Mesenchymal stem cell (in vitro differentiated cells and primary cell): Measurements from ENCODE around the gene DGKD.

Experiments
- DNase-seq: peaks from one replicate; pipeline ENCODE4 v3.0.0-alpha.2; 2013
- H2AFZ ChIP-seq: one replicate; pipeline ENCODE4 v1.6.1; 2013; ENCODE audit warnings: low read depth, mild to moderate bottlenecking, control low read depth, inconsistent platforms, low read length, moderate library complexity
- H2AK5ac ChIP-seq: 2 replicates; pipeline ENCODE4 v1.6.1; 2013; ENCODE audit warnings: low read length, moderate library complexity, mild to moderate bottlenecking, inconsistent platforms; ENCODE audit not compliant: severe bottlenecking
- H2BK120ac ChIP-seq: one replicate; pipeline ENCODE4 v1.6.1; 2013; ENCODE audit warnings: low read depth, mild to moderate bottlenecking, inconsistent platforms, low read length, moderate library complexity
- H2BK12ac ChIP-seq, 2 experiments: one replicate each; pipeline ENCODE4 v1.6.1; 2013; ENCODE audit warnings: inconsistent platforms in 2 of 2, low read length in 2 of 2, mild to moderate bottlenecking in 2 of 2, moderate library complexity in 2 of 2, control low read depth in 1 of 2
- H2BK15ac ChIP-seq: one replicate; pipeline ENCODE4 v1.6.1; 2013; ENCODE audit warnings: mild to moderate bottlenecking, low read depth, inconsistent platforms; ENCODE audit not compliant: poor library complexity, severe bottlenecking
- H2BK5ac ChIP-seq: 2 replicates; pipeline ENCODE4 v1.6.1; 2013; ENCODE audit warnings: low read depth, mild to moderate bottlenecking, low read length, control low read depth, inconsistent platforms; ENCODE audit not compliant: poor library complexity, severe bottlenecking
- H3K14ac ChIP-seq, 2 experiments: one replicate each; pipeline ENCODE4 v1.6.1; 2013; ENCODE audit warnings: inconsistent platforms in 2 of 2, low read length in 2 of 2, control low read depth in 1 of 2, mild to moderate bottlenecking in 1 of 2, moderate library complexity in 1 of 2
- H3K18ac ChIP-seq, 2 experiments: one replicate each; pipeline ENCODE4 v1.6.1; 2013; ENCODE audit warnings: inconsistent platforms in 2 of 2, low read length in 2 of 2, control low read depth in 1 of 2, low read depth in 1 of 2, mild to moderate bottlenecking in 1 of 2
- H3K23ac ChIP-seq, 2 experiments: one replicate each; pipeline ENCODE4 v1.6.1; 2013; ENCODE audit warnings: inconsistent platforms in 2 of 2, low read length in 2 of 2, mild to moderate bottlenecking in 2 of 2, moderate library complexity in 2 of 2, control low read depth in 1 of 2
- H3K27ac ChIP-seq: 2 replicates; pipeline ENCODE4 v1.5.1; 2013; ENCODE audit warnings: mild to moderate bottlenecking, moderate library complexity, low read length, control low read depth, inconsistent platforms; ENCODE audit not compliant: poor library complexity, severe bottlenecking
- H3K27me3 ChIP-seq, 2 experiments: 2 replicates each; pipeline versions ENCODE4 v1.6.1 to v1.7.0; 2013; ENCODE audit warnings: low read length in 2 of 2, mild to moderate bottlenecking in 2 of 2, moderate library complexity in 2 of 2, control low read depth in 1 of 2, inconsistent platforms in 1 of 2; ENCODE audit not compliant: control insufficient read depth in 1 of 2, insufficient read depth in 1 of 2
- H3K36me3 ChIP-seq, 2 experiments: 2 replicates each; pipeline versions ENCODE4 v1.6.1 to v1.7.0; 2013; ENCODE audit warnings: low read length in 2 of 2, control low read depth in 1 of 2, inconsistent platforms in 1 of 2, low read depth in 1 of 2, mild to moderate bottlenecking in 1 of 2; ENCODE audit not compliant: insufficient read depth in 2 of 2, control insufficient read depth in 1 of 2
- H3K4ac ChIP-seq, 2 experiments: one replicate each; pipeline ENCODE4 v1.6.1; 2013; ENCODE audit warnings: inconsistent platforms in 2 of 2, low read length in 2 of 2, mild to moderate bottlenecking in 2 of 2, moderate library complexity in 2 of 2, control low read depth in 1 of 2, low read depth in 1 of 2
- H3K4me1 ChIP-seq: 2 replicates; pipeline ENCODE4 v1.6.1; 2013; ENCODE audit warnings: low read depth, low read length, control low read depth; ENCODE audit not compliant: control insufficient read depth, insufficient read depth
- H3K4me2 ChIP-seq: 2 replicates; pipeline ENCODE4 v1.6.1; 2013; ENCODE audit warnings: low read length, mild to moderate bottlenecking, inconsistent platforms; ENCODE audit not compliant: poor library complexity, severe bottlenecking
- H3K4me3 ChIP-seq, 2 experiments: 2 replicates each; pipeline versions ENCODE4 v1.5.1 to v1.7.0; 2013; ENCODE audit warnings: low read length in 2 of 2, mild to moderate bottlenecking in 2 of 2, control low read depth in 1 of 2, low read depth in 1 of 2; ENCODE audit not compliant: insufficient read depth in 1 of 2
- H3K79me1 ChIP-seq: replicated peaks from 2 replicates; pipeline ENCODE4 v1.6.1; 2013; ENCODE audit warnings: mild to moderate bottlenecking, control low read depth, low read length, inconsistent platforms; ENCODE audit not compliant: poor library complexity, severe bottlenecking
- H3K9ac ChIP-seq: 2 replicates; pipeline ENCODE4 v1.7.0; 2013; ENCODE audit warnings: mild to moderate bottlenecking, low read length, moderate library complexity
- H3K9me3 ChIP-seq: 2 replicates; pipeline ENCODE4 v1.7.0; 2013; ENCODE audit warnings: mild to moderate bottlenecking, low read length; ENCODE audit not compliant: control insufficient read depth
- H4K8ac ChIP-seq: one replicate; pipeline ENCODE4 v1.6.1; 2013; ENCODE audit warnings: inconsistent platforms, mild to moderate bottlenecking, low read length, moderate library complexity
- H4K91ac ChIP-seq: one replicate; pipeline ENCODE4 v1.6.1; 2013; ENCODE audit warnings: mild to moderate bottlenecking, low read length, inconsistent platforms
- WGBS: methylation state at CpG from one replicate; pipeline ENCODE4 v1.1.7; 2013; ENCODE audit warnings: mixed read lengths; 5-methylcytosine and 5-hydroxymethylcytosine counted together

DGKD gene

DNA sequence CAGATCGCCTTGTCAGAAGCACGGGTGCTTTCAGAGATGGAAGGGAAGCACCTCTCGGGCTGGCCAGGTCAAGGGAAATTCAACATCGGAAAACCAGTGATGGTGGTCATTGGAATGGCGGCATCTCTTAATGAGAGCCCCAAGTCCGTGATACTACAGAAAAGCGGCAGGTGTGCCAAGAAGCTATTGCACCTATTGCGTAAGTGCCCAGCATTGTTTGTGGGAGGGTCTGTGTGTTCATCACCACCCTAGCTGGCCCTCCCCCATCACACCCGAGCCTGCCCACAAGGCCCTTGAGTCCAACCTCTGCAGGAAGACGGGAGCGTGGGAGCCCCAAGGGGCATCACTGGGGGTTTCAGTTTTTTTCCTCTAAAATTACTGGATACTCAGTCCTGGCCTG lies 100.7 kb downstream of the DGKD start:
- Histone ChIP-seq H3K9ac (no peak overlapping the region), H2AFZ (no peak overlapping the region), H3K27ac (no peak overlapping the region), H3K18ac (no peak overlapping the region), H3K27me3 (no peaks in the 10 kb centered on the region), H2AK5ac (no peak overlapping the region), H3K4me2 (no peak overlapping the region), H3K4me1 (no peaks in the 10 kb centered on the region), H3K23ac (no peak overlapping the region), H3K14ac (no peak overlapping the region), H3K79me1 (no peaks in the 10 kb centered on the region), H2BK5ac (no peak overlapping the region), H3K9me3 (no peaks in the 10 kb centered on the region), H3K36me3 (peaks cover 46 to 76% of the 10 kb centered on the region in 2 experiments), H3K4me3 (no peak overlapping the region), H4K91ac (no peak overlapping the region), H2BK120ac (no peak overlapping the region), H4K8ac (no peak overlapping the region), H2BK12ac (no peak overlapping the region), H2BK15ac (no peak overlapping the region), H3K4ac (no peak overlapping the region)
- DNase-seq, result no peak
- WGBS, result 98% methylated on average over 11 of the region's 11 CpGs

DNA sequence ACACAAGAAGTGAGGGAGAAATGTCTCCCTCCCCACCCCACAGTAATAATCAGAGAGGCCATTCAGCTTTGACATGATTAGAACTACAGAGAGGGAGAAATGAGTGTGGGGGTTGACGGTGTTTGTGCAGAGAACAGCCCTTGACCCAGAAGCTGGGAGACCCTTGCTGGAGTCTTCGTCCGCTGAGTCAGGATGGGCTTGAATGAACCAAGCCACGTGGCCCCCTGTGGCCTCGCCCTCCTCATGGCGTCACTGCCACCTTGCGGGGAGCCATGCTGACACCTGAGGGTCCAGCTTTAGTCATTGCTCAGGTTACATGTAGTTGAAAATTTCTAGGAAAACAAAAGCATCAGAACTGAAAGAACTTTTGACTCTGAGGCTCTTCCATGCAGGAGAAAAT lies 101.2 kb downstream of the DGKD start:
- H3K9me3 ChIP-seq, result no peaks in the 10 kb centered on the region
- H2AK5ac ChIP-seq, result no peak overlapping the region
- no peak overlapping the region for H3K9ac ChIP-seq
- no peak overlapping the region for H2BK12ac ChIP-seq
- no peak overlapping the region for H2BK5ac ChIP-seq
- H3K36me3 ChIP-seq, result peaks cover 49 to 74% of the 10 kb centered on the region in 2 experiments
- H3K4ac ChIP-seq, result no peak overlapping the region
- no peaks in the 10 kb centered on the region for H3K27me3 ChIP-seq
- H4K8ac ChIP-seq, result no peak overlapping the region
- no peaks in the 10 kb centered on the region for H3K79me1 ChIP-seq
- H2BK120ac ChIP-seq, result no peak overlapping the region
- no peak overlapping the region for H3K14ac ChIP-seq
- no peak overlapping the region for H3K18ac ChIP-seq
- DNase-seq, result no peak
- no peaks in the 10 kb centered on the region for H3K4me1 ChIP-seq
- H3K27ac ChIP-seq, result no peak overlapping the region
- no peak overlapping the region for H3K4me2 ChIP-seq
- no peak overlapping the region for H2BK15ac ChIP-seq
- H3K4me3 ChIP-seq, result no peak overlapping the region
- H4K91ac ChIP-seq, result no peak overlapping the region
- H2AFZ ChIP-seq, result no peak overlapping the region
- no peak overlapping the region for H3K23ac ChIP-seq
- WGBS, result 99% methylated on average over 7 of the region's 7 CpGs

DNA sequence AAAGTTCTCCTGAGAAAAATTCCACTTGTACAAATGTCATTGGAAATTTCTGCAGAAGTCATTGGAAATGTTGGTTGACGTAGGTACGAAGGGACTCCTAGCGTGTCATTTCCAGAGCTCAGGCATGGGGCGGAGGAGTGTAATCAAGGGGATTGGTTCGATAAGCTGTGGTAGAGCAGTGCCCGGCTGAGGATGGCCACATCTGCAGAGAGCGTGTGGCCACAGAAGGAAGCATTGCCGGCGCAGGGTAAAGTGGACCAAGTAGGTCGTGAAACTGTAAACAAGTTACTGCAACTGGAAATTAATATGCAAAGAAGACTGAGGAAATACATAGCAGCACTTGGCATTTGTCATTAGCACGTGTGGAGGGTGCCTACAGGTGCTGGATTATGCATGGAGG lies 101.8 kb downstream of the DGKD start:
- no peaks in the 10 kb centered on the region for H3K4me1 ChIP-seq
- H3K27me3 ChIP-seq, result no peaks in the 10 kb centered on the region
- no peak overlapping the region for H3K4ac ChIP-seq
- no peak overlapping the region for H3K4me2 ChIP-seq
- no peak overlapping the region for H2BK120ac ChIP-seq
- H3K36me3 ChIP-seq, result peaks cover 49 to 71% of the 10 kb centered on the region in 2 experiments
- H3K23ac ChIP-seq, result no peak overlapping the region
- no peak overlapping the region for H3K18ac ChIP-seq
- no peaks in the 10 kb centered on the region for H3K9me3 ChIP-seq
- H2BK15ac ChIP-seq, result no peak overlapping the region
- H3K4me3 ChIP-seq, result no peak overlapping the region
- no peaks in the 10 kb centered on the region for H3K79me1 ChIP-seq
- H4K8ac ChIP-seq, result no peak overlapping the region
- DNase-seq, result no peak
- H2BK12ac ChIP-seq, result no peak overlapping the region
- no peak overlapping the region for H3K14ac ChIP-seq
- H4K91ac ChIP-seq, result no peak overlapping the region
- H3K9ac ChIP-seq, result no peak overlapping the region
- H3K27ac ChIP-seq, result no peak overlapping the region
- no peak overlapping the region for H2AFZ ChIP-seq
- WGBS, result 95% methylated on average over 11 of the region's 11 CpGs
- no peak overlapping the region for H2AK5ac ChIP-seq
- no peak overlapping the region for H2BK5ac ChIP-seq

DNA sequence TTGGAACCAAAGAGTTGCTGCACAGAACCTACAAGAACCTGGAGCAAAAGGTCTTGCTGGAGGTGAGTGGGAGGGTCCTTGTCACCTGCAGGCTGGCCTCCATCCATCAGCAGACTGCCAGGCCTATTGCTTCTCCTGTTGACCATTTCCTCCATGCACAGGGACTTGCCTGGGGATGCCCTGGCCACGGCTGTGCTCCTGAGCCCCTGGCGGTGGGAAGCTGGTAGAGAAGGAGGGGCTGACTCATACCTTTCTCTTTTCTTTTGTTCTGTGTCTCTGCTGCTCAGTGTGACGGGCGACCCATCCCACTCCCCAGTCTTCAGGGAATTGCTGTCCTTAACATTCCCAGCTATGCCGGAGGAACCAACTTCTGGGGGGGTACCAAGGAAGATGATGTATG lies 102.6 kb downstream of the DGKD start:
- no peak overlapping the region for H3K23ac ChIP-seq
- H3K9me3 ChIP-seq, result no peaks in the 10 kb centered on the region
- 89% methylated on average over 3 of the region's 5 CpGs for WGBS
- no peak overlapping the region for H3K18ac ChIP-seq
- H3K14ac ChIP-seq, result no peak overlapping the region
- no peaks in the 10 kb centered on the region for H3K79me1 ChIP-seq
- no peak overlapping the region for H4K8ac ChIP-seq
- H3K9ac ChIP-seq, result no peak overlapping the region
- no peak overlapping the region for H2BK120ac ChIP-seq
- H3K36me3 ChIP-seq, result peaks cover 47 to 79% of the 10 kb centered on the region in 2 experiments
- no peak overlapping the region for H2AFZ ChIP-seq
- H2BK5ac ChIP-seq, result no peak overlapping the region
- H2AK5ac ChIP-seq, result no peak overlapping the region
- no peak overlapping the region for H4K91ac ChIP-seq
- H3K4me1 ChIP-seq, result no peaks in the 10 kb centered on the region
- H3K4me3 ChIP-seq, result no peak overlapping the region
- H2BK15ac ChIP-seq, result no peak overlapping the region
- no peak for DNase-seq
- no peak overlapping the region for H3K4me2 ChIP-seq
- H3K4ac ChIP-seq, result no peak overlapping the region
- no peaks in the 10 kb centered on the region for H3K27me3 ChIP-seq
- H3K27ac ChIP-seq, result no peak overlapping the region
- no peak overlapping the region for H2BK12ac ChIP-seq
